GM12864 (cell line): Measurements from ENCODE around the gene IFNL4.
A peak's percentile ranks its signal among the peaks of the same experiment; 100 is the strongest.
"Not testable (repeated sequence)": the region's sequence is repeated elsewhere in the genome, so short reads cannot be mapped to it uniquely, and the experiment has no call there.

Source experiments
- DNase-seq: peaks from one replicate; pipeline ENCODE4 v3.0.0-alpha.2; 2011; ENCODE audit warnings: low read depth
- H3K4me3 ChIP-seq: 2 replicates; pipeline ENCODE4 v1.5.1; 2011; ENCODE audit warnings: mild to moderate bottlenecking, low read depth, low read length, control low read depth
- CTCF ChIP-seq: IDR thresholded peaks from 2 replicates; pipeline ENCODE4 v1.5.1; 2011; ENCODE audit warnings: low read depth, mild to moderate bottlenecking, moderate library complexity, low read length, control low read depth, inconsistent platforms; ENCODE audit errors: missing control alignments

IFNL4 gene

GRCh38 chr19:39236527-39236926 is 12.1 kb downstream of the IFNL4 start:
- TF ChIP-seq CTCF = no peak
- DNase-seq = no peak
- H3K4me3 ChIP-seq = no peak overlapping the region

- no peak overlapping the region for H3K4me3 ChIP-seq
- DNase-seq = no peak
- no peak for TF ChIP-seq CTCF
These were observed 15.9 kb downstream of the IFNL4 start for GRCh38 chr19:39232708-39233107.

- no peak for DNase-seq
These were observed 18.4 kb downstream of the IFNL4 start for GRCh38 chr19:39230096-39230764.

GRCh38 chr19:39224910-39225309 is 23.7 kb downstream of the IFNL4 start:
- no peak for DNase-seq
- peak; percentile 15 for TF ChIP-seq CTCF

More at GRCh38 chr19:39230096-39230764, 18.4 kb downstream of the IFNL4 start:
- no peak overlapping the region for H3K4me3 ChIP-seq
- no peak for TF ChIP-seq CTCF

GRCh38 chr19:39223703-39224279 is 24.9 kb downstream of the IFNL4 start:
- H3K4me3 ChIP-seq = no peak overlapping the region
- no peak for TF ChIP-seq CTCF

More at GRCh38 chr19:39224910-39225309, 23.7 kb downstream of the IFNL4 start:
- no peak overlapping the region for H3K4me3 ChIP-seq

GRCh38 chr19:39219108-39219507 is 29.5 kb downstream of the IFNL4 start:
- not testable (repeated sequence) for DNase-seq, H3K4me3 ChIP-seq

More at GRCh38 chr19:39223703-39224279, 24.9 kb downstream of the IFNL4 start:
- DNase-seq = no peak

- TF ChIP-seq CTCF = no peak
- DNase-seq = no peak
- H3K4me3 ChIP-seq = no peak overlapping the region
These were observed 30.2 kb downstream of the IFNL4 start for GRCh38 chr19:39218230-39219007.
